IPS DF 19.7 (cell line): ENCODE measurements around the gene ADAM12.
"Not testable (repeated sequence)": the region's sequence is repeated elsewhere in the genome, so short reads cannot be mapped to it uniquely, and the experiment has no call there.

Experiments
- DNase-seq: peaks from one replicate; pipeline ENCODE4 v3.0.0-alpha.2; 2013; ENCODE audit warnings: low read depth, low spot score

Gene ADAM12

GRCh38 chr10:126263006-126263676 lies 125.1 kb downstream of the ADAM12 start:
- DNase-seq = no peak

- no peak for DNase-seq
Observed at GRCh38 chr10:126262233-126262838, 125.9 kb downstream of the ADAM12 start.

GRCh38 chr10:126259760-126260479 lies 128.4 kb downstream of the ADAM12 start:
- no peak for DNase-seq

DNA sequence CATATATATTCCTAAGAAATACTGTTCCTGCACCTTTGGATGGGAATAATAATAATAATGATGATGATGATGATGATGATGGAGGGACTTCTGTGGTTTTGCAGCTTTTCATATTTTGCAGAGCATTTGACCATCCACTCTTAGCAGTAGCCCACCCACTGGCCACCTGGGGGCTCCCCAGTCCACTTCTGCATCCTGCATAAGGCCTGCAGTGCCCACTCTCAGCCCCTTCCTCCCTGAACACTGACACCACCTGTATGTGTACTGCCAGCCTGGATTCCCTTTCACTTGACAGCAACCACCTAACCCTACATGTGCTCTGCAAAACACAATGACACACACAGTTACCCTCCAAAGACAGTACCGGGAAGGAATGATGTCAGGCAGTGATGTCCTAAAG lies 131.4 kb downstream of the ADAM12 start:
- DNase-seq = no peak

DNA sequence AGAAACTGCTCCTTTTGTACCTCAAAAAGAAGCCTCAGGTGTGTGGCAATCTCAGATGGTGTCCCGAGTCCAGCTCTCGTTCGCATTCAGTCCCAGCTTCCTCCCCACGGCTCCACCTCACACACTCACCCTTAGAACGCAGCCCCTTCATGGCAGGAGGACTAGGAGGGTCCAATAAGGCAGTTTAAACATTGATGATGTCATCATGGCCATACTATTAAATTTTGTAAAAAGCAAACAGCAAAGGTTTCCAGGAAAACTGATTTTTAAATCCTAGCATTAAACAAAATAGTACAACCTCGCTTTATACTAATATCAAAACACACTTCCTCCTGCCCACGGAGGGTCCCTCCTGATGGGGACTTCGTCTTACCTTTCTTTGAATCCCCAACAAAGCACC lies 133.0 kb downstream of the ADAM12 start:
- DNase-seq = no peak

DNA sequence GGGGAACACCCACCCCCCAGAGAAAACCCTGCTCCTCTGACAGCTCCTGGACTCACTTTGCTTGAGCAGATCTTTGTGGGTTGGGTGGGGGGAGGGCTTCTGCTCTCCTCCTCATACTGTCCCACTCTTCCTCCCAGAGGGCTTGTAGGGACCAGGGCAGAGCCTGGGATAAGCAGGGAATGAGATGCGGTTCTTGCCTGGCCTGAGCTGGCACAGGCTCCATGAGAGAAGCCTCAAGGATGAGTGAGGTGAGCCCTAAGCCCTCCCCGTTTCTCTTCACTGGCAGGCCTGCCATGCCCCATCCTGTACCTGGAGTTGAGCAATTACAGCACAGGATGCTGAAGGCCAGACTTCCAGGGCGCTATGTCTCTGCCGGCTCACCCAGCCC lies 134.7 kb downstream of the ADAM12 start:
- no peak for DNase-seq

DNA sequence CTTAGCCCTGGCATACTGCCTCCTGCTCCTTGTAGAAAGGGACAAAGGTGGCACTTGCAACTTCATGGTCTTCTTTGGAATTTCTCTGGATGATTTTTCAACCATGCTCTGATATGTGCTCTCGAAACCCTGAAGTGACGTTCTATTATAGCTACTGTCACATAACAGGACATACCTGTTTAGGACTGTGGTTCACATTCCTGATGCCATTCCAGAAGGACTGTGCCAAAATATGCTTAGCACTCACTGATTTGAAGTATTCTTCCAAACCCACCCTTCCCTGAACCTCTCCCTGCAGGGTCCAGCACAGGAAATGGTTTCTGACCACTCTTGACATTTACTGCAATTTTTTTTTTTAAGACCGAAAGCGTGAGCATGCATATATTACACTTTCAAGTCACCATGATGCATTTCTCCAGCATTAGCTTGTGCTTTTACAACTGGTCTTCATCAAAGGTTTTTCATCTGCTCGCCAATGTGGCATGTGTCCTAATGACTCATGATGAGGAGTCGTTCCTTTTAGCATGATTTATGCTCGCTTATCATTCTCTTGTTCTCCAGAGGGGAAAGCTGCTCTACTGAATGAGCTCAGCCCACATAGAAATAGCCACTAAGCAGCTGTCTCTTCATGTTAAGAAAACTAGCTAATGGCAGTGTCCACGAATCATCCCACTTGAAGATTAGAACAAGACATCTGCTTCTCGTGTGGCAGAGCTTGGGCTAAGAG lies 135.2 kb downstream of the ADAM12 start:
- no peak for DNase-seq

DNA sequence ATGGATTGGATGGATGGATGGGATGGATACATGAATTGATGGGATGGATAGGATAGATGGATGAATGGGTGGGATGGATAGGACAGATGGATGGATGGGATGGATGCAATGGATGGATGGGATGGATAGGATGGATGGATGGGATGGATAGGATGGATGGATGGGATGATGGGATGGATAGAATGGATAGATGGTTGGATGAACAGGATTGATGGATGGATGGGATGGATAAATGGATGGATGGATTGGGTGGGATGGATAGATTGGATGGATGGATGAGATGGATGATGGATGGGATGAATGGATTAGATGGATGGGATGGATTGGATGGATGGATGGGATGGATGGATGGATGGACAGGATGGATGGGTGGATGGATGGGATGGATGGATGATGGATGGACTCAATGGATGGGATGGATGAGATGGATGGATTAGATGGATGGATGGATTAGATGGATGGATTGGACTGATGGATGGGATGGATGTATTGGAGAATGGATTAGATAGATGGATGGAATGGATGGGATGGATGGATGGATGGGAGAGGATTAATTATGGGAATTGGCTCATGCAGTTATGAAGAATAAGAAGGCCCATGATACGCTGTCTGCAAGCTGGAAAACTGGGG lies 136.4 kb downstream of the ADAM12 start:
- no peak for DNase-seq

DNA sequence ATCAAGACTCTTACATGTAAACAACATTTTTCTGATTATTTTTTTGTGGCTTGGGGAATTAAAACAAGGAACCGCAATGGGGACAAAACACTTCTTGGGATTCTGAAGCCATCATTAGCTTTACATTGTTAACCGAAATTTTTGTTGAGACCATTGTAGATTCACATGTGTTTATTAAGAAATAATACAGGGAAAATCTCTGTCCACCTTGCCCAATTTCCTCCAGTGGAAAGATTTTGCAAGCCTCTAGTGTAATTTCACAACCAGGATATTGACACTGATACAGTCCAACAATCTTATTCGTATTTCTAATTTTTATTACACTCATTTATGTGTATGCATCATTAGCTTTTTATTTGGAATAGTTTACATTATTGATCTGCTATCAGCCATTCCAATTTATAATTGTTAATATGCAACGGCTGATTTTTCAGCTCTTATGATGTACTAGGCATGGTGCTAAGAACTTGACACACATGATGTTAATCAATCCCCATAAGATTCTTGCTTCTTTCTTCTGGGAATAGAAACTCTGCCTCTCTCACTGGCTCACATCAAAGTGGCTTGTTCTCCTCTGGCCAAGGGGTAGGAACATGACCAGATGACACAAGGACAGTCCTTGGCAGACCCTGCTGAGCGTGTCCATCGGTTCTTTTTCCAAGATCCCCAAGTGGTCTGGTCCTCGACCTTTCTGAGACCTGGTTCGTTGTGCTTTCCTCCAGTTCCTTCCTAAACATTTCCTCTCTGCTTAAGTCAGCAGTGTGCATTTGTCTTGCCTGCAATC lies 137.6 kb downstream of the ADAM12 start:
- no peak for DNase-seq

GRCh38 chr10:126250045-126250444 lies 138.2 kb downstream of the ADAM12 start:
- no peak for DNase-seq

- DNase-seq = no peak
Observed at GRCh38 chr10:126247446-126247975, 140.8 kb downstream of the ADAM12 start.

DNA sequence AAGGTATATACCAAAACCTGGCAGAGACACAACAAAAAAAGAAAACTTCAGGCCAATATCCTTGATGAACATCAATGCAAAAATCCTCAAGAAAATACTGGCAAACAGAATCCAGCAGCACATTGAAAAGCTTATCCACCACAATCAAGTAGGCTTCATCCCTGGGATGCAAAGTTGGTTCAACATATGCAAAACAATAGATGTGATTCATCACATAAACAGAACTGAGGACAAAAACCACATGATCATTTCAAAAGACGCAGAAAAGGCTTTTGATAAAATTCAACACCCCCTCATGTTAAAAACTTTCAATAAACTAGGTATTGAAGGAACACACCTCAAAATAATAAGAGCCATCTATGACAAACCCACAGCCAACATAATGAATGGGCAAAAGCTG lies 141.9 kb downstream of the ADAM12 start:
- not testable (repeated sequence) for DNase-seq

DNA sequence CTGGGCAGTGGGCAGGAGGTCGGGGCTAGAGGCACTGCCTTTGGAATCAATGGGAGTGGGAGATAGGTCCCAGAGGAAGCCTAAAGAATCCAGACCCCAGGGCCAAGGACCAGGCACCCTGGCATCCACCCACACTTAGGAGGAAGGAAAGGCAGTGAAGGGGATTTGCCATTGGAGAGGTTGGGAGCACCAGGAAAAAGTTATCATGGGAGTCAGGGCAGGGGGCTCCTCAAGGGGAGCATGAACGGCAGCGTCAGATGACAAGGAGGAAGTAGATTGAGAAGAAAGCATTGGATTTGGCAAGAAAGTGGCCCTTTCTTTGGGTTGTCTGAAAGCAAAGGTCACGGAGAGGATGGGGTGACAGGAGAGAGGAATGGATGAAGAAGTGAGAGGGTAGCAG lies 142.8 kb downstream of the ADAM12 start:
- no peak for DNase-seq

GRCh38 chr10:126243971-126244370 lies 144.3 kb downstream of the ADAM12 start:
- DNase-seq = no peak

DNA sequence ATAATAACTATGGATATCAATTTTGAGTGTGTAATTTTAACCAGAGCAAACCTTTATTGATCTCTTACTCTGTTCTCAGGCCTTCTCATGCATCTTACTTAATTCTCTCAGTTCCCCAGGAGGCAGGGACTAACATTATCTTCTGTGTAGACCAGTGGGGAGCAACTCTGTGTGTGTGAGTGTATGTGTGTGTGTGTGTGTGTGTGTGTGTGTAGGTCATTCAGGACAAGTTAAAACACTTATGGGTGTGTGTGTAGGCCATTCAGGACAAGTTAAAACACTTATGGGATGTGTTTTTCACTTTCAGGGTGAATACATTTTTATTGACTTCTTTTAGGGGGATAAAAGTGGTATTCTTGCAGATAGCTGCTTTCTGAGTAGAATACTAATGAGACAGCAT lies 145.0 kb downstream of the ADAM12 start:
- DNase-seq = no peak

GRCh38 chr10:126242397-126243260 lies 145.6 kb downstream of the ADAM12 start:
- no peak for DNase-seq

GRCh38 chr10:126240483-126240882 lies 147.8 kb downstream of the ADAM12 start:
- DNase-seq = no peak

GRCh38 chr10:126239844-126240243 lies 148.4 kb downstream of the ADAM12 start:
- DNase-seq = no peak

DNA sequence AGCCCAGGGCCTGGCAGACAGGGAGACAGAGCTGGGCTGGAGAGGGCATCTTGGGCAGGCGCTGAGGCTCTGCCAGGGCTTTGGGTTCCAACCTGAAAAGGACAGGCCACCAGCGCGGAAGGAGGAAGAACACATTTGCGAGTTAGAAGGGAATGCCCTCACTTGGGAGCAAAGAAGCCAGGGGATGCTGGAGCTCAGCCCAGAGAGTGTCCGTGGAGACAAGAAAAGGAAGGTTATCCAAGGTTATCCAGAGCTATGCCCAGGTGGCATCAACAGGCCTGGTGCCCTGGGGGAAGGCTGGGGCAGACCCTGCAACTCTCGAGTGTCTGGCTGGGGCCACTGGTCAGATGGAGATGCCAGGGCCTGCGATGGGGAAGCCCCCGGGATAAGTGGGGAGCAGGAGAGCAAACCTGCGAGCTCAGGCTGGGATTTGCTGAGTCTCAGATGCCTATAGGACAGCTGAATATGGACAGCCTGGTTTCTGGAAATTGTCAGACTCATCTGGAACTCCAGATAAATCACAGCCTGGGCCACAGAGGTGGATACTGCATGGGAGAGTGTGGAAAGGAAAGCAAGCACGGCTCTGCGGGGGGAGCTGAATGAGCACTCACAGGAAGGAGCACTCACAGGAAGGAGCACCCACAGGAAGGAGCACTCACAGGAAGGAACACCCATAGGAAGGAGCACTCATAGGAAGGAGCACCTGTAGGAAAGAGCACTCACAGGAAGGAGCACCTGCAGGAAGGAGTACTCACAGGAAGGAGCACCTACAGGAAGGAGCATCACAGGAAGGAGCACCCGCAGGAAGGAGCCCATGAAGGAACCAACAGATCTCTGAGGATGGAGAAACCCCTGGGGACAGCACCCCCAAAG lies 152.1 kb downstream of the ADAM12 start:
- no peak for DNase-seq
